ENCODE measurements around the gene EPC1.

- TF ChIP-seq, protein P1, sequence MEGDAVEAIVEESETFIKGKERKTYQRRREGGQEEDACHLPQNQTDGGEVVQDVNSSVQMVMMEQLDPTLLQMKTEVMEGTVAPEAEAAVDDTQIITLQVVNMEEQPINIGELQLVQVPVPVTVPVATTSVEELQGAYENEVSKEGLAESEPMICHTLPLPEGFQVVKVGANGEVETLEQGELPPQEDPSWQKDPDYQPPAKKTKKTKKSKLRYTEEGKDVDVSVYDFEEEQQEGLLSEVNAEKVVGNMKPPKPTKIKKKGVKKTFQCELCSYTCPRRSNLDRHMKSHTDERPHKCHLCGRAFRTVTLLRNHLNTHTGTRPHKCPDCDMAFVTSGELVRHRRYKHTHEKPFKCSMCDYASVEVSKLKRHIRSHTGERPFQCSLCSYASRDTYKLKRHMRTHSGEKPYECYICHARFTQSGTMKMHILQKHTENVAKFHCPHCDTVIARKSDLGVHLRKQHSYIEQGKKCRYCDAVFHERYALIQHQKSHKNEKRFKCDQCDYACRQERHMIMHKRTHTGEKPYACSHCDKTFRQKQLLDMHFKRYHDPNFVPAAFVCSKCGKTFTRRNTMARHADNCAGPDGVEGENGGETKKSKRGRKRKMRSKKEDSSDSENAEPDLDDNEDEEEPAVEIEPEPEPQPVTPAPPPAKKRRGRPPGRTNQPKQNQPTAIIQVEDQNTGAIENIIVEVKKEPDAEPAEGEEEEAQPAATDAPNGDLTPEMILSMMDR (IDR thresholded peaks at IDR 0.05), result no peak
- no peak for TF ChIP-seq POLR2A (IDR thresholded peaks at IDR 0.05)
These were observed 33.1 kb upstream of the EPC1 start for GRCh38 chr10:32379950-32380551.

Measured in tibial nerve (tissue), 3 donors.